Upper lobe of right lung (tissue), 1 donor: Measurements from ENCODE around the gene SERTAD1. TPM values are rescaled to one million over a fixed set of nuclear protein-coding genes. Genes with fewer than 3 reads are reported as not detected.

ENCODE experiments used
- ATAC-seq: fragments of 200-7000 bp; cut with Tn5 transposase; one replicate; pipeline ENCODE4 v1.9.1; 2020; ENCODE audit warnings: mild to moderate bottlenecking, moderate library complexity
- DNase-seq: peaks from one replicate; pipeline ENCODE4 v3.0.0-alpha.2; 2020
- H3K27ac ChIP-seq: fragments of 200-600 bp; one replicate; pipeline ENCODE4 v1.8.0; 2022
- H3K27me3 ChIP-seq: fragments of 200-600 bp; one replicate; pipeline ENCODE4 v1.8.0; 2022; ENCODE audit warnings: mild to moderate bottlenecking
- H3K36me3 ChIP-seq: fragments of 200-600 bp; one replicate; pipeline ENCODE4 v1.8.0; 2022
- H3K4me1 ChIP-seq: fragments of 200-600 bp; one replicate; pipeline ENCODE4 v1.8.0; 2022
- H3K4me3 ChIP-seq: fragments of 200-600 bp; one replicate; pipeline ENCODE4 v1.8.0; 2022; ENCODE audit warnings: mild to moderate bottlenecking
- H3K9me3 ChIP-seq: fragments of 200-600 bp; one replicate; pipeline ENCODE4 v1.8.0; 2022
- intact Hi-C: fragments of 100-400 bp; cut with DNase I; formaldehyde crosslinking; loops from one replicate; pipeline ENCODE4 v1.11.0; 2022
- total RNA-seq: library from RNA; stranded (reverse); fragmentation: NEBNext Ultra II Directional; extraction: Animal tissue kit (Norgen Biotek cat#: 25700); gene quantifications from one replicate; pipeline ENCODE4 v1.2.1, GENCODE V29; 2021
- TF ChIP-seq, protein P1 (sequence below): fragments of 200-600 bp; IDR thresholded peaks from one replicate; pipeline ENCODE4 v1.8.0; 2022; ENCODE audit warnings: antibody characterized with exemption
- donor health status: DM: no; HTN: yes; CAD: no; lungs with severe emphysema.

SERTAD1 gene
- total RNA-seq, 1 donor from 2014 or later, result 22.1 TPM

DNA sequence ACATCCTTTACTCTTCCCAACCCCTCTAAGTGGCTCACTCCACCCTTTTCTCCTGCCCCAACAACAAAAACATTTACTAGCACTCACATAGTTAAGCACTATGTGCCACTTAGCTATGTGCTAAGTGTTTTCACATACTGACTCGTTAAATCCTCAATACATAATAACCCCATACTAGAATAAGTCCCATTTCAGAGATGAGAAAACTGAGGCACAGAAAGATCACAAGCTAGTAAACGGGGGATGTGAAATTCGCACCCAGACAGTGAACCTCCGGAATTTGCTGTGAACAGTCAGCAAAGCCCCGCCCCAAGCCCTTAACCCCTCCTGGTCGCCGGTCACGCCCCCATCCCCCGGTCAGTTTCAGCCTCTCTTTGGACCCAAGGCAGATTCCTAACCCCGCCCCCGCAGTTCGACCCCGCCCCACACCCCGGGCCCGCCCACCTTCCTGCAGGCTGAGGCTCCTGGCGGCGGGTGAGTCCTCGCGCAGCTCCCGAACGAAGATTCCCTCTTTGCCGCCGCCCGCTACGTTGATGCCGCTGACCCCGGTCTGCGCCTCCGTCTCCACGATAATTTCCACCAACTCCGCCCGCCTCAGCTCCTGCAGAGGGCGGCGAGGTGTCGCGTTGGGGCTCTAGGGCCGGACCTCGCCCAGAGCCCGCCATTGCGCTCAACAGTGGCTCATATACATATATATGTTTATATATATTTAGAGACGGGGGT, 22.4 kb downstream of the SERTAD1 start:
- peak; percentile 96 for DNase-seq
- H3K4me3 ChIP-seq, result peak overlapping the region; percentile 77
- no peaks in the 10 kb centered on the region for H3K9me3 ChIP-seq
- peak overlapping the region; percentile 75 for H3K27ac ChIP-seq
- ATAC-seq, result peak; percentile 93
- intact Hi-C loops, result no loop called here
- H3K4me1 ChIP-seq, result peaks cover 7% of the 10 kb centered on the region
- TF ChIP-seq, protein P1, sequence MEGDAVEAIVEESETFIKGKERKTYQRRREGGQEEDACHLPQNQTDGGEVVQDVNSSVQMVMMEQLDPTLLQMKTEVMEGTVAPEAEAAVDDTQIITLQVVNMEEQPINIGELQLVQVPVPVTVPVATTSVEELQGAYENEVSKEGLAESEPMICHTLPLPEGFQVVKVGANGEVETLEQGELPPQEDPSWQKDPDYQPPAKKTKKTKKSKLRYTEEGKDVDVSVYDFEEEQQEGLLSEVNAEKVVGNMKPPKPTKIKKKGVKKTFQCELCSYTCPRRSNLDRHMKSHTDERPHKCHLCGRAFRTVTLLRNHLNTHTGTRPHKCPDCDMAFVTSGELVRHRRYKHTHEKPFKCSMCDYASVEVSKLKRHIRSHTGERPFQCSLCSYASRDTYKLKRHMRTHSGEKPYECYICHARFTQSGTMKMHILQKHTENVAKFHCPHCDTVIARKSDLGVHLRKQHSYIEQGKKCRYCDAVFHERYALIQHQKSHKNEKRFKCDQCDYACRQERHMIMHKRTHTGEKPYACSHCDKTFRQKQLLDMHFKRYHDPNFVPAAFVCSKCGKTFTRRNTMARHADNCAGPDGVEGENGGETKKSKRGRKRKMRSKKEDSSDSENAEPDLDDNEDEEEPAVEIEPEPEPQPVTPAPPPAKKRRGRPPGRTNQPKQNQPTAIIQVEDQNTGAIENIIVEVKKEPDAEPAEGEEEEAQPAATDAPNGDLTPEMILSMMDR, result no peak
- no peaks in the 10 kb centered on the region for H3K36me3 ChIP-seq
- H3K27me3 ChIP-seq, result no peaks in the 10 kb centered on the region

DNA sequence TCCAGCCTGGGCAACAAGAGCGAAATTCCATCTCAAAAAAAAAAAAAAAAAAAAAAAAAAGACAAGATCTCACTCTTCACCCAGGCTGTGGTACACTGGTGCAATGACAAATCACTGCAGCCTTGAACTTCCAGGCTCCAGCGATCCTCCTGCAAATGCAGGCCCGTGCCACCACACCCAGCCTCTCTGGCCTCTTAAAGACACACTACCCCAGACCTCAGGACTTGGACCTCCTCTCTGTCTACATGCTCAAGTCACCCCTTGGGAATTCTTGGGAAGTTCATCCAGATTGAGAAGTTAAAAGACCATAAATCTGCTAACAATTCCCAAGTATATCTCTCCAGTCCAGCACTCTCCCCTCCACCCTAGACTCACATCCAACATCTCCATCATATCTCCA, 25.2 kb downstream of the SERTAD1 start:
- Histone ChIP-seq H3K27me3 (no peaks in the 10 kb centered on the region), H3K4me1 (peaks cover 9% of the 10 kb centered on the region), H3K4me3 (no peak overlapping the region), H3K27ac (no peak overlapping the region), H3K9me3 (no peaks in the 10 kb centered on the region), H3K36me3 (no peaks in the 10 kb centered on the region)
- ATAC-seq (no peak), DNase-seq (no peak)
- intact Hi-C loops, result no loop called here
- TF ChIP-seq, protein P1, result no peak

DNA sequence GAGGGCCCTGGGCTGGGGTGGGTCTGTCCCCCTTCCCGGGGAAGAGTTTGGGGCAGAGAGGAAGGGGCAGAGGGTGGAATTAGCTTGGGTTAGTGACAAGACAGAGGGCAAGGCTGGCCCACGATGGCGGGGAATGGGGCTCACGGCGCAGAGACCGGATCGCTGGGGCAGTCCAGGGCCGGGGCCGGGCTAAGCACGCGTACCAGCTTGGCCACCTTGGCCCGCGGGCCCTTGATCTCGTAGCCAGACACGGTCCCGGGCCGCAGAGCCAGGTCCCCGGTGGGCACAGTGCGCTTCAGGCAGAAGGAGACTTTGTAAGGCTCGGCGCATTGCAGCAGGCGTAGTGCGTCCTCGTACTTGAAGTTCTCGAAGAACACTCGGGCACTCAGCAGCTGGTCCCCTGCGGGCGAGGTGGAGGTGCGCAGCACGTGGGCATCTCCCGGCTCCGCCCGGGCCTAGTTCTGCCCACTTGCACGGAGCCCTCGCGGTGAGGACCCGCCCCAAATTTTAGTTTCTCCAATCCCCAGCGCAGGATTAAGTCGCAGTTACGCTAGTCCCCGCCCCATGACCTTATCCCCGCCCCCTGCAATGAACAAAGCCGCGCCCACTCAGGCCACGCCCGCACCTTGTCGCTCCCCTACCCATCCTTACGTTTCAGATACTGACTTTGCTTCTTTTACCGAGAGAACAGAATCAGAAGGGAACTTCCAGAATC, 27.2 kb downstream of the SERTAD1 start:
- Histone ChIP-seq H3K27ac (no peak overlapping the region), H3K4me3 (no peak overlapping the region), H3K36me3 (no peaks in the 10 kb centered on the region), H3K27me3 (no peaks in the 10 kb centered on the region), H3K9me3 (no peaks in the 10 kb centered on the region), H3K4me1 (peaks cover 10% of the 10 kb centered on the region)
- peak; percentile 84 for DNase-seq
- TF ChIP-seq, protein P1, result no peak
- intact Hi-C loops, result no loop called here
- peak; percentile 78 for ATAC-seq

DNA sequence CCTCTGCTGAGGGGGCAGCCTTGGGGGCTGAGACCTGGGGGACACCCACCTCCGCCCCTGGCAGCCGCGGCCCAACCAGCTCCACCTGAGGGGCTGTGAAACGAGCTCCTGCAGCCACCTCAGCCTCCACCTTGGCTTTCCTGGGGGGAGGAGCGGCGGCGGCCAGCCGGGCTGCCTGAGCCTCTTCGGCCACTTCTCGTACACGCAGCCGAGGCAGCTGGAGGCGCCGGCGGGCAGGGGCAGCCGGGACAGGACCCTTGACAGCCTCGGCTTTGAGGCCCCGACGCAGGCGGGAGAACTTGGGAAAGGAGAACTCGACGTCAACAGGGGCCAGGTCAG, 28.3 kb downstream of the SERTAD1 start:
- TF ChIP-seq, protein P1, result no peak
- intact Hi-C loops, result no loop called here
- Histone ChIP-seq H3K9me3 (no peaks in the 10 kb centered on the region), H3K36me3 (no peaks in the 10 kb centered on the region), H3K4me3 (no peak overlapping the region), H3K27me3 (no peaks in the 10 kb centered on the region), H3K27ac (no peak overlapping the region), H3K4me1 (peaks cover 10% of the 10 kb centered on the region)
- ATAC-seq (no peak), DNase-seq (no peak)

DNA sequence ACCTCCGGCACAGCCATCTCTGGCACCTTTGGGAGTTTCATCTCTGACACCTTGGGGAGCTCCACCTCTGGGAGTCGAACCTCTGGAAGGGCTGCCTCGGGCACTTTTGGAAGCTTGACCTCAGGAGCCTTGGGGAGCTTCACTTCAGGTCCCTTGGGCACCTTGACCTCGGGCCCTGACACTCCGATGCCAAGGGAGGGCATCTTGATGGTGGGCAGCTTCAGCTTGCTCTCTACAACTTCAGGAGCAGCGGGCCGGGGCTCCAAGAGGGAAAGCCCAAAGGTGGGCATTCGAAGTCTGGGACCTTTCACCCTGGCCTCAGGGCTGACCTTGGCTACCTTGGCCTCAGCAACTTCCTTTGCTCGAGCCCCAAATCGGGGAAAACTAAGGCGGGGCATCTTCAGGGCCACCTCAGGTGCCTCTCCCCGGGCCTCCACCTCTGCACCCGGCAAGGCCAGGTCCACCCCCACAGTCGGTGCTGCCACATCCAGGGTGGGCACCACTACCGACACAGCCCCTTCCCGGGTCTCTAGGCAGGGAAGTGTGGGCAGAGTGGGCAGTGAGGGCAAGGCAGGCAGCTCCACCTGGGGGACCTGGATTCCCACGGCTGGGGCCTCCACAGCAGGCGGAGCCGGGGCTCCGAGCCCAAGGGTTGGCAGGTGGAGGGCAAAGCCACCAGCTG, 28.8 kb downstream of the SERTAD1 start:
- H3K4me3 ChIP-seq, result no peak overlapping the region
- ATAC-seq, result no peak
- no peaks in the 10 kb centered on the region for H3K9me3 ChIP-seq
- no peaks in the 10 kb centered on the region for H3K27me3 ChIP-seq
- intact Hi-C loops, result no loop called here
- DNase-seq, result no peak
- TF ChIP-seq, protein P1, result no peak
- no peak overlapping the region for H3K27ac ChIP-seq
- peaks cover 16% of the 10 kb centered on the region for H3K4me1 ChIP-seq
- no peaks in the 10 kb centered on the region for H3K36me3 ChIP-seq
